GM18907 (cell line): ENCODE data around the gene SORCS2.

Experiments
- ATAC-seq: cut with Tn5 transposase; IDR thresholded peaks from one replicate; pipeline ENCODE4 v1.9.1; 2021; ENCODE audit warnings: mild to moderate bottlenecking, moderate library complexity; ENCODE audit not compliant: unreplicated experiment

SORCS2 gene

GRCh38 chr4:7366180-7366945, 174.0 kb downstream of the SORCS2 start:
- ATAC-seq, result no peak

- no peak for ATAC-seq
Observed at GRCh38 chr4:7366954-7367353, 174.6 kb downstream of the SORCS2 start.

- ATAC-seq, result no peak
Observed at GRCh38 chr4:7367406-7367805, 175.1 kb downstream of the SORCS2 start.

GRCh38 chr4:7367864-7368277, 175.5 kb downstream of the SORCS2 start:
- ATAC-seq, result no peak

- ATAC-seq, result no peak
Observed at GRCh38 chr4:7368296-7368695, 176.0 kb downstream of the SORCS2 start.

GRCh38 chr4:7369511-7369910, 177.2 kb downstream of the SORCS2 start:
- no peak for ATAC-seq

- ATAC-seq, result no peak
Observed at GRCh38 chr4:7370038-7370437, 177.7 kb downstream of the SORCS2 start.

GRCh38 chr4:7371210-7371941, 179.0 kb downstream of the SORCS2 start:
- no peak for ATAC-seq

GRCh38 chr4:7372673-7373072, 180.3 kb downstream of the SORCS2 start:
- ATAC-seq, result no peak

- no peak for ATAC-seq
Observed at GRCh38 chr4:7374571-7374970, 182.2 kb downstream of the SORCS2 start.

- no peak for ATAC-seq
Observed at GRCh38 chr4:7375427-7375826, 183.1 kb downstream of the SORCS2 start.

GRCh38 chr4:7377223-7377865, 185.0 kb downstream of the SORCS2 start:
- no peak for ATAC-seq

- ATAC-seq, result no peak
Observed at GRCh38 chr4:7379186-7379585, 186.8 kb downstream of the SORCS2 start.

GRCh38 chr4:7379719-7380118, 187.4 kb downstream of the SORCS2 start:
- ATAC-seq, result no peak

GRCh38 chr4:7381221-7381889, 189.0 kb downstream of the SORCS2 start:
- no peak for ATAC-seq

- ATAC-seq, result no peak
Observed at GRCh38 chr4:7381890-7382633, 189.7 kb downstream of the SORCS2 start.

- no peak for ATAC-seq
Observed at GRCh38 chr4:7382634-7383014, 190.3 kb downstream of the SORCS2 start.

GRCh38 chr4:7383266-7383665, 190.9 kb downstream of the SORCS2 start:
- no peak for ATAC-seq

- ATAC-seq, result no peak
Observed at GRCh38 chr4:7384003-7384928, 191.9 kb downstream of the SORCS2 start.
